ENCODE data around the gene GOLGA6L10.
"Not testable (repeated sequence)": the region's sequence is repeated elsewhere in the genome, so short reads cannot be mapped to it uniquely, and the experiment has no call there.

The GOLGA6L10 gene

DNA sequence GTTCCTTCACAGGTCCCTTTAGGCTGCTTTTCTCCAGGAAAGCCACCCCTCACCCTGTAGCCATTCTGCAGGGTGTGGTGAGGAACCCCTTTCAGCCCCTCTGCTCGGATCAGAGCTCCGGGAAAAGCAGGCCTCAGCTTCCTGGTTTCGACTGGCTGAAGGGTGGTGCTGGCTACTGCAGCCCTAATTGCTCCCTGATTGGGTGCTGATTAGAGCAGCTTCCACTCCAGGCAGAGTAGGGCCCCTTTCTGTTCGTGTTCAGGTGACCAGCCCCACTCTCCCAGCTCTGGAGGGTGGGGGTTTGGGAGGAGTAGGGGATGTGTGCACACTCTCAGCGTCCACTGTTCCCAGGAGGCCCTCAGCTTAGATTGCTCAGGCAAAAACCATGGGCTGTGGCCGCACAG lies 49.8 kb downstream of the GOLGA6L10 start:
- DNase-seq, result not testable (repeated sequence)

DNA sequence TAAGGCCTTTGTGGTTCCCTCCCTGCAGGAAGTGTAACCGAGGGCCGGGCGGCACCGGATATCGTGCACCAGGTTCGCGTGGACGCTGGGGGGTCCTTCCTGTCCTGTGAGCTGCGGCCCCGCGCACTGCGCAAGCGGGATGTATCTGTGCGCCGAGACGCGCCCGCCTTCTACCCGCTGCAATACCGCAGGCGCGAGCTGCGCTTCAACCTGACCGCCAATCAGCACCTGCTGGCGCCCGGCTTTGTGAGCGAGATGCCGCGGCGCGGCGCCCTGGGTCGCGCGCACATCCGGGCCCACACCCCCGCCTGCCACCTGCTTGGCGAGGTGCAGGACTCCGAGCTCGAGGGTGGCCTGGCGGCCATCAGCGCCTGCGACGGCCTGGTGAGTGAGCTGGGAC lies 50.8 kb downstream of the GOLGA6L10 start:
- DNase-seq, result peak in 20 of 51 donors; percentile 5 to 43 (median 20)

DNA sequence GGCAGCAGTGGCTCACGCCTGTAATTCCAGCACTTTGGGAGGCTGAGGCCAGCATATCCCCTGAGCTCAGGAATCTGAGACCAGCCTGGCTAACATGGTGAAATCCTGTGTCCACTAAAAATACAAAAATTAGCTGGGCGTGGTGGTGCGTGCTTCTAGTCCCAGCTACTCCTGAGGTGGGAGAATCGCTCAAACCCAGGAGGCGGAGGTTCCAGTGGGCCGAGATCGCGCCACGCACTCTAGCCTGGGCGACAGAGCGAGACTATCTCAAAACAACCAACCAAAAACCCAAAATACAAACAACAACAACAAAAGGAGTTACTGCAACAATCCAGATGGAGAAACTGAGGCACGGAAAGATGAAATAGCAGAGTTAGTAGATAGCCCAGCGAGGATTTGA lies 51.2 kb downstream of the GOLGA6L10 start:
- DNase-seq, result no peak

DNA sequence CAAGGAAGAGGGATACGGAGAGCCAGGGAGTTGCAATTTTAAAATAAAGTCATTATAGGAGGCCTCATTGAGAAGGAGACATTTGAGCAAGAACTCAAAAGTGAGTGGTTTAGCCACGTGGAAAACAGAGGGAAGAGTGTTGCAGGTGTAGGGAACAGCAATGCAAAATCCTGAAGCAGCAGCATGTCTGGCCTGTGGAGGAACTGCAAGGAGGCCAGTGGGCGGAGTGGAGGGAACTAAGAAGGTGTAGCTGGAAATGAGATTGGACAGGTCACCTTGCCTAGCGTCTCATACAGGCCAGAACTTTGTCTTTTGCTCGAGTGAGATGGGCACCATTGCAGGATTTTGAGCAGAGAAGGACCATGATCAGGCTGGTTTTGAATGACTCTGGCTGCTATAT lies 51.7 kb downstream of the GOLGA6L10 start:
- DNase-seq, result no peak

DNA sequence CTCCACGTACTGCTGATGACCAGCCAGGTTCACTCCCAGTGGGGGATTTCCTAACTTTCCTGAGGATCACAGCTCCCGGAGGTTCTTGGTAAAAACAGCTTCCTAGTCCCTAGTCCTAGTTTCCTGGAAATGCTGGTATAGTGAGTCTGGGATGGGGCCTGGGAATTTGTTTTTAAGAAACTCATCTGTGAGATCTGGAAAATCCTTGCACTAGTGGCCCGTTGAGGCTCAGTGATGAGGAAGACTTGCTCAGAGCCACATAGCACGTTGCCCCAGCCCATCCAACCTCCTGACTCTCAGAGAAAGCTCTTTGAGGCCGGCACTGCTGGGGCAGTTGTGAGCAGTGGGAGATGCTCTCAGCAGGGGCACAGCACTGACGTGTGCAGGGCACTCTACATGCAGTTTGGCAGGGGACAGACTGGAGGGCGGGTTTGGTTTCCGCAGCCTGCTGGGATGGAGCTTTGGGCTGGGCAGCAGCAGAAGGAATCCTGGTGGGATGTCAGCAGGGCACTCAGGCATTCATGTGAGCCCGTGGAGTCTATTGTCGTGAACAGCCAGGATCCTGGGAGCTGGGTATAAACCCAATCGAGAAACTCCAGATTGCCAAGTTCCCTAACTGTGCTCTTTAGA lies 55.1 kb downstream of the GOLGA6L10 start:
- no peak for DNase-seq

DNA sequence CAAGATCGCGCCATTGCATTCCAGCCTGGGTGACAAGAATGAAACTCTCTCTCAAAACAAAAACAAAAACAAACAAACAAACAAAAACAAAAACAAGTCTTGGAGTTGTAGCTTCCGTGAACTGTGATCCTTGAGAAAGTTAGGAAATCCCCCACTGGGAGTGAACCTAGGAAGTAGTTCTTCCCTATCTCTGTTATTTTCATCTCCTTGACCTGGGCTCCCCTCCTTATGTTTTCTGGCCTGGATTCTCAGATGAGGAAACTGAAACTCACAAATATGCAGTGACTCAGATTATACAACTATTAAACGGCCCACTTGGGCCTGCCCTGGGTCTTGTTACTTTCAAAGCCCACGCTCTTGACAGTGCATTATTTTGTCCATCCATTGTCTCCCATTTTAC lies 57.0 kb downstream of the GOLGA6L10 start:
- no peak for DNase-seq

All from hypothalamus (tissue), 51 donors.